ENCODE data around the gene CHAMP1.
"Not testable (repeated sequence)": the region's sequence is repeated elsewhere in the genome, so short reads cannot be mapped to it uniquely, and the experiment has no call there.

The CHAMP1 gene

DNA sequence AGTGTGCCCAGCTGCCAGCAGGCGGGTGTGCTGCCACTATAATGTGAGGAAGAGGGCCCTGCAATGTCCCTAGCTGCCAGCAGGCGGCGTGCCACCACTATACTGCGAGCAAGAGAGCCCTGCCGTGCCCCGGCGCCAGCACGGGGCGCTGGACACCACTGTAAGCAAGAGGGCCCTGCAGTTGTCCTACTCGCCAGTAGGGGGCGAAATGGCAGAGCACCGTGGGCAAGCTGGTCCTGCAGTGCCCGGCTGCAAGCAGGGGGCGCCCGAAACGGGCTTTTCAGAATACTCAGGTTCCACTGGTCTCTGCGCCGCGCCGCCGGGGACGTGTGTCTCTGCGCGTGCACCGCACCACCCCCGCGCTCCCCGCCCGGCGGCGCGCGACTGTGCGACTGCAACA lies 38.5 kb downstream of the CHAMP1 start:
- not testable (repeated sequence) for H3K27ac ChIP-seq (ENCODE audit: poor library complexity, severe bottlenecking); DNase-seq (ENCODE audit: low spot score); H3K4me1 ChIP-seq (ENCODE audit: insufficient read depth, poor library complexity, severe bottlenecking); ATAC-seq (ENCODE audit: low read depth); H3K4me3 ChIP-seq (ENCODE audit: severe bottlenecking); H3K36me3 ChIP-seq (ENCODE audit: low read depth); H3K9me3 ChIP-seq (ENCODE audit: severe bottlenecking)
- TF ChIP-seq, protein P1, sequence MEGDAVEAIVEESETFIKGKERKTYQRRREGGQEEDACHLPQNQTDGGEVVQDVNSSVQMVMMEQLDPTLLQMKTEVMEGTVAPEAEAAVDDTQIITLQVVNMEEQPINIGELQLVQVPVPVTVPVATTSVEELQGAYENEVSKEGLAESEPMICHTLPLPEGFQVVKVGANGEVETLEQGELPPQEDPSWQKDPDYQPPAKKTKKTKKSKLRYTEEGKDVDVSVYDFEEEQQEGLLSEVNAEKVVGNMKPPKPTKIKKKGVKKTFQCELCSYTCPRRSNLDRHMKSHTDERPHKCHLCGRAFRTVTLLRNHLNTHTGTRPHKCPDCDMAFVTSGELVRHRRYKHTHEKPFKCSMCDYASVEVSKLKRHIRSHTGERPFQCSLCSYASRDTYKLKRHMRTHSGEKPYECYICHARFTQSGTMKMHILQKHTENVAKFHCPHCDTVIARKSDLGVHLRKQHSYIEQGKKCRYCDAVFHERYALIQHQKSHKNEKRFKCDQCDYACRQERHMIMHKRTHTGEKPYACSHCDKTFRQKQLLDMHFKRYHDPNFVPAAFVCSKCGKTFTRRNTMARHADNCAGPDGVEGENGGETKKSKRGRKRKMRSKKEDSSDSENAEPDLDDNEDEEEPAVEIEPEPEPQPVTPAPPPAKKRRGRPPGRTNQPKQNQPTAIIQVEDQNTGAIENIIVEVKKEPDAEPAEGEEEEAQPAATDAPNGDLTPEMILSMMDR (IDR thresholded peaks at IDR 0.05; ENCODE audit: poor library complexity, severe bottlenecking) = peak; percentile 20
- peaks cover 13% of the 10 kb centered on the region for H3K27me3 ChIP-seq (ENCODE audit: insufficient read depth, poor library complexity, severe bottlenecking)

DNA sequence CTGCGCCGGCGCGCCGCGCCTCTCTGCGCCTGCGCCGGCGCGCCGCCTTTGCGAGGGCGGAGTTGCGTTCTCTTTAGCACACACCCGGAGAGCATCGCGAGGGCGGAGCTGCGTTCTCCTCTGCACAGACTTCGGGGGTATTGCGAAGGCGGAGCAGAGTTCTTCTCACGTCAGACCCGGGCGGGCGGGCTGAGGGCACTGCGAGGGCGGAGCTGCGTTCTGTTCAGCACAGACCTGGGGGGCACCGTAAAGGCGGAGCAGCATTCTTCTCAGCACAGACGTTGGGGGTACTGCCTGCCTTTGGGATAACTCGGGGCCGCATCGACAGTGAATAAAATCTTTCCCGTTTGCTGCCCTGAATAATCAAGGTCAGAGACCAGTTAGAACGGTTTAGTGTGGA lies 39.1 kb downstream of the CHAMP1 start:
- not testable (repeated sequence) for H3K36me3 ChIP-seq (ENCODE audit: low read depth); ATAC-seq (ENCODE audit: low read depth); H3K4me3 ChIP-seq (ENCODE audit: severe bottlenecking); H3K4me1 ChIP-seq (ENCODE audit: insufficient read depth, poor library complexity, severe bottlenecking); H3K9me3 ChIP-seq (ENCODE audit: severe bottlenecking); H3K27ac ChIP-seq (ENCODE audit: poor library complexity, severe bottlenecking); DNase-seq (ENCODE audit: low spot score)
- peaks cover 13% of the 10 kb centered on the region for H3K27me3 ChIP-seq (ENCODE audit: insufficient read depth, poor library complexity, severe bottlenecking)

Measured in RWPE2 (cell line).